ENCODE results near the gene CPPED1.

DNA sequence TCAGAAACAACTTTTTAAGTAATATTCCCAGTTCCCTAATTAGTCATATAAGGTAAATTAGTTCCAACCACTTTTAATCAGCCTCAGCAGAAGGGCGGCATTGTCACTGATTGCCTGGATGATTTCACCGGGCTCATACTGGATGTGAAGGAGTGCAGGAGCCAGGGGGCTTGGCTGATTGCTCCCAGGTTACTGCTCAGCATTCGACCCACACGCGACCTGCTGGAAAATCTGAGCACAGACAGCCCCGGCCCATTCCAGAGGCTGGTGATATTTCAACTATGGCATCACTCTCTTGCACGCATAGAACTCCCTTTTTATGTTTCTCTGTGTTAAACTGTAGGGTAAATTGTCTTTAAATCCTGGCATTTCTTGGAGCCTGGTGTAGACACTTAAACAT, 34.2 kb downstream of the CPPED1 start:
- TF ChIP-seq, protein P1, sequence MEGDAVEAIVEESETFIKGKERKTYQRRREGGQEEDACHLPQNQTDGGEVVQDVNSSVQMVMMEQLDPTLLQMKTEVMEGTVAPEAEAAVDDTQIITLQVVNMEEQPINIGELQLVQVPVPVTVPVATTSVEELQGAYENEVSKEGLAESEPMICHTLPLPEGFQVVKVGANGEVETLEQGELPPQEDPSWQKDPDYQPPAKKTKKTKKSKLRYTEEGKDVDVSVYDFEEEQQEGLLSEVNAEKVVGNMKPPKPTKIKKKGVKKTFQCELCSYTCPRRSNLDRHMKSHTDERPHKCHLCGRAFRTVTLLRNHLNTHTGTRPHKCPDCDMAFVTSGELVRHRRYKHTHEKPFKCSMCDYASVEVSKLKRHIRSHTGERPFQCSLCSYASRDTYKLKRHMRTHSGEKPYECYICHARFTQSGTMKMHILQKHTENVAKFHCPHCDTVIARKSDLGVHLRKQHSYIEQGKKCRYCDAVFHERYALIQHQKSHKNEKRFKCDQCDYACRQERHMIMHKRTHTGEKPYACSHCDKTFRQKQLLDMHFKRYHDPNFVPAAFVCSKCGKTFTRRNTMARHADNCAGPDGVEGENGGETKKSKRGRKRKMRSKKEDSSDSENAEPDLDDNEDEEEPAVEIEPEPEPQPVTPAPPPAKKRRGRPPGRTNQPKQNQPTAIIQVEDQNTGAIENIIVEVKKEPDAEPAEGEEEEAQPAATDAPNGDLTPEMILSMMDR (IDR thresholded peaks at IDR 0.05; ENCODE audit: low read depth, low read length), result no peak
- no peak for TF ChIP-seq EZH2phosphoT487 (IDR thresholded peaks at IDR 0.05; ENCODE audit: low read depth)

Measured in OCI-LY3 (cell line).